Measurements from ENCODE around the gene CAMK1G.

The CAMK1G gene

DNA sequence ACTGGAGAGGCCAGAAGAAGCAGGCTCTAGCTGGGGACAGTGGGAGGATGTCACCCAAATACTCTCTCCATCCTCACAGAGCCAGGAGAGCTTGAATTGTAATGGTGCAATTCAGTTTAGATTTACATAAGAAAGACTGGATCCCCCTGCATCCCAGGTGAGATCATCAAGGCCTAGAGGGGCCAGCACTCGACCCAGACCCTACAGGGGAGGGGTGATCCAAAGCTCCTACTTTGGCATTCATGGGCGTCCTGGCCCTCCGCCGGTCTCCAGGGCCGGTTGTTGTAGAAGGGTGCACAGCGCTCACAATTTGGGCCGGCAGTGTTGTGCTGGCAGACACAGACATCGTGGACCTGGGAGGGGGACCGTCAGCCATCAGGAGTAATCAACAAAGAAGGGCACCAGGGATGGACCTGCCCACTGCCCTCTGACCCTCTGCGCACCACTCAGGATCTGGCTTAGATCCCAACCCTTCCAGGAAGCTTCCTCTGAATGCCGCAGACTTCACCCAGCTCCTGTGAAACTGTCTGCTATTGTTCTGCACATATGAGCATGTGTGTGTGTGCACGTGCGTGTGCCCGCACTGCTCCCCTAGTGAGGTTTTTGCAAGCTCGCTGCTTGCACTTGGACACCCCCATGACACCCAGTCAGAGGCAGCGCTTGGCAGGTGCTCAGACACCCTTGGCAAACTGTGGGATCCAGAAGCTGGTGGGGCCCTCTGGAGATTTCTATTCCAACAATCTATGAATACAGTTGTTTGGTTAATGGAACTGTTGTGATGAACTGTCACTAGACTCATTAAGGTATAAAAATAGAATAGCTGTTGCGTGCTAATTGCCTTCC is 47.1 kb downstream of the CAMK1G start:
- TF ChIP-seq, protein P1, sequence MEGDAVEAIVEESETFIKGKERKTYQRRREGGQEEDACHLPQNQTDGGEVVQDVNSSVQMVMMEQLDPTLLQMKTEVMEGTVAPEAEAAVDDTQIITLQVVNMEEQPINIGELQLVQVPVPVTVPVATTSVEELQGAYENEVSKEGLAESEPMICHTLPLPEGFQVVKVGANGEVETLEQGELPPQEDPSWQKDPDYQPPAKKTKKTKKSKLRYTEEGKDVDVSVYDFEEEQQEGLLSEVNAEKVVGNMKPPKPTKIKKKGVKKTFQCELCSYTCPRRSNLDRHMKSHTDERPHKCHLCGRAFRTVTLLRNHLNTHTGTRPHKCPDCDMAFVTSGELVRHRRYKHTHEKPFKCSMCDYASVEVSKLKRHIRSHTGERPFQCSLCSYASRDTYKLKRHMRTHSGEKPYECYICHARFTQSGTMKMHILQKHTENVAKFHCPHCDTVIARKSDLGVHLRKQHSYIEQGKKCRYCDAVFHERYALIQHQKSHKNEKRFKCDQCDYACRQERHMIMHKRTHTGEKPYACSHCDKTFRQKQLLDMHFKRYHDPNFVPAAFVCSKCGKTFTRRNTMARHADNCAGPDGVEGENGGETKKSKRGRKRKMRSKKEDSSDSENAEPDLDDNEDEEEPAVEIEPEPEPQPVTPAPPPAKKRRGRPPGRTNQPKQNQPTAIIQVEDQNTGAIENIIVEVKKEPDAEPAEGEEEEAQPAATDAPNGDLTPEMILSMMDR (IDR thresholded peaks at IDR 0.05; ENCODE audit: low read depth, low read length), result no peak
- no peak for DNase-seq (ENCODE audit: low read depth in 2 of 2)
- no peak overlapping the region for H3K4me3 ChIP-seq (replicated peaks in 1 of 2; ENCODE audit: low read depth in 2 of 2, low read length in 2 of 2)

DNA sequence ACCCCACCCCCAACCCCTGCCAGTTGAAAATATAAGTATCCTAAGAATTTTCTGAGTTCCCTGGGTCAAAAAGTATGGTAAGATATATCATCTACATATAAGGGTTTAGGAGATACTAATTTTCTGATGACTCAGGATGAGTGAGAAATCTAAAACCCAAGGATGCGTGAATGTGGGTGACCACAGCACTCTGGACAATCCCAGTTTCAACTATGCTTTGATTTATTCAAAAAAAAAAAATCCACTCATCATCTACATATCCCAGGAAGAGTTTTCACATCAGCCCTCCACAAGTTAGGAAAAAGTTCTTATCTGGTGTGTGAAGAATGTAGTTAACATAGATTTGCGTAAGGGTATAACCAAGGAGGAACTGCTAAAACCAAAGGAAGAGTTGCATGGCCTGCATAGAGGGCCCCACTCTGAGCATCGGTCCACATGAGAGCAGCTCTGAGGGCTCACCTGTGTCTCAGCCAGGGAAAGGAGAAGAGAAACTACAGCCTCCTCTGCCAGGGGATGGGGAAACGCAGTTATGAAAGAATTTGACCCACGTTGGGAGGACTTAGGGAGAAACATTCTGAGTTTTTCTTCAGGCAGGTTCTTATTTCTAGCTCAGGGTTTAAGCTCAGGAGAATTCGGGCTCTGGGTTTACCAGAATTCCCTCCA is 50.0 kb downstream of the CAMK1G start:
- DNase-seq (ENCODE audit: low read depth in 2 of 2), result no peak
- TF ChIP-seq, protein P1 (IDR thresholded peaks at IDR 0.05; ENCODE audit: low read depth, low read length), result no peak
- no peak overlapping the region for H3K4me3 ChIP-seq (replicated peaks in 1 of 2; ENCODE audit: low read depth in 2 of 2, low read length in 2 of 2)

DNA sequence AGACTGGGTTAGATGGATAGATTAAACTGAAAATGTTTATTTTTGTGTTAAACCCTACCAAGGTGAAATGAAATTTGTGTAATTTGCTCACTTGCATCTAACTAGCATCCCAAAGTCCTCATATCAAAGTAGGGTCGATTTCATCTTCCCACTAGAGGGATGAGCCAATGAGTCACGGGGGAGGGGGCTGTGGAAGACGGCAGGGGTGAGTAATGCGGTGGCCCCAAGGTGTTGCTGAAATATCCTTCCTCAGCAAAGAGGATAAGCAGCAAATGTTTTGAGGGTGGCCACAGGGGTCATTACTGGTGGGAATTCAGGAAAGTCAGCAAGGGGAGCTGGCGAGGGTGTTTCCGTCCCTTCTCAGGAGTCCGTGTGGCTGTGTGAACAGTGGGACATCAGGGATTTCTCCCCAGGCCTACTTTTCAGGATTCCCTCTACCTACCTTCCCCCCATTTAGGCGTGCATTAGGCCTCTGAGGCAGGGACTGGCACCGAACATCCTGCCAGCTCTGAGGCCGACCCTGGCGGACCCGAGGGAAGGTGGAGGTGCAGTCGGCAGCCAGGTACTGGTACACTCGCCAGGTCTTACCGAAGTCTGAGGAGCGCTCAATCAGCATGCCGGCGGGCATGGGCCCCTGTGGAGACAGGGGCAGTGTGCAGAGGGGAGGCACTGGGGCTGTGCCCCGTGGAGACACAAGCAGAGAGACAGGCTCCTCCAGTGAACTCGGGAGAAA is 50.7 kb downstream of the CAMK1G start:
- TF ChIP-seq, protein P1 (IDR thresholded peaks at IDR 0.05; ENCODE audit: low read depth, low read length), result no peak

DNA sequence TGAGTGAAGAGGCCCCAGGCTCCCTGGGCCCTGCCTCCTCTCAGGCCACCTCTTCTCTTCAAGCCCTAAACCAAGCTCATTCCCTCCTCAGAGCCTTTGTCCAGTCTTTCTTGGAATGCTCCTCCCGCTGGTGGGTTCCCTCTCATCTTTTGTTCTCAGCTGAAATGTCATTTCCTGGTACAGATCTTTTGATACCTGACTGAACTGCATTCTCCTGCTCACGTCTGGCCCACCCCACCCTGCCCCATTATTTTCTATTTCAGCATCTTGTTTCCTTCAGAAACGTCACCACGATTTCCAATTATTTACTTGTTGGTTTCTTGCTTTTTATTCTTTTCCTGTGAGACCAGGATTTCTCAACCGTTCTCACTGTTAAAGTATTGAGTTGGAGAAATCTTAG is 52.3 kb downstream of the CAMK1G start:
- TF ChIP-seq, protein P1 (IDR thresholded peaks at IDR 0.05; ENCODE audit: low read depth, low read length), result no peak
- H3K4me3 ChIP-seq (replicated peaks in 1 of 2; ENCODE audit: low read depth in 2 of 2, low read length in 2 of 2), result no peak overlapping the region
- no peak for DNase-seq (ENCODE audit: low read depth in 2 of 2)

More for the DNA sequence above, 50.7 kb downstream of the CAMK1G start:
- H3K4me3 ChIP-seq (replicated peaks in 1 of 2; ENCODE audit: low read depth in 2 of 2, low read length in 2 of 2), result no peak overlapping the region
- DNase-seq (ENCODE audit: low read depth in 2 of 2), result no peak

DNA sequence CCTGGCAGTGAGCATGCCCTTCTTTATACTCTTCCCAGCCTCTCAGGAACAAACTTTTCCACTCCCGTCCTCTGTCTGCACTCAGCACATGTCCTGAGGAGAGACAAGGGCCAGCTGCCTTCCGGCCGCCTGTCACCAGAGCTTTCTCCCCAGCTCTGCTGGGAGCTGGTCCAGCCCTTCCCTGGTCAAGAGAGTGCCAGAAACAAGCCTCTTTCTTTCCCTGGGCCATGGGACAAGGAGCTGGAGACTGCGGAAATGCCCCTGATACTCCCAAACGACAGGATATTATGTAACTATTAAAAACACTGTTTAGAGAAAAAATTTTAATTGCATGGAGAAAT is 58.3 kb downstream of the CAMK1G start:
- DNase-seq (ENCODE audit: low read depth in 2 of 2), result peak; percentile 36 to 90
- TF ChIP-seq, protein P1 (IDR thresholded peaks at IDR 0.05; ENCODE audit: low read depth, low read length), result no peak
- H3K4me3 ChIP-seq (replicated peaks in 1 of 2; ENCODE audit: low read depth in 2 of 2, low read length in 2 of 2), result no peak overlapping the region

DNA sequence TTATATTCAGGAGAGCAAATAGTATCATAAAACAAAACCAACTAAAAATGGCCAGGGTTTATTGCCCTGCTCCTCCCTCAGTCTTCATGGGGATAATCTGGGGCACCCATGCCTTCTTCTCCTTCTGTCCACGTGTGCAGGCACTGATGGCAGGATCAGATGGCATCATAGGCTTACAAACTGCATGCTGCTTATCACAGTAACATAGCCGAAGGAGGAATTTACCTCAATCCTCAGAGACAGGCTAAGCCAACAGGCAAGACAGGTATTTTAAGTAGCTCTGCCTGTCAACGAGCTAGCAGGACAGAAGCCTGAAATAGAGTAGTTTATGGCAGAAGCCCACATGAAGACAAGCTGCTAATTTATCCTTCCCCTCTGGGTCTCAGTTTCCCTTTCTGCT is 59.3 kb downstream of the CAMK1G start:
- H3K4me3 ChIP-seq (replicated peaks in 1 of 2; ENCODE audit: low read depth in 2 of 2, low read length in 2 of 2), result no peak overlapping the region
- DNase-seq (ENCODE audit: low read depth in 2 of 2), result no peak
- TF ChIP-seq, protein P1 (IDR thresholded peaks at IDR 0.05; ENCODE audit: low read depth, low read length), result no peak

Measured in cardiac fibroblast (primary cell).